Measurements from ENCODE around the gene TRIP12.
A peak's percentile ranks its signal among the peaks of the same experiment; 100 is the strongest.

DNA sequence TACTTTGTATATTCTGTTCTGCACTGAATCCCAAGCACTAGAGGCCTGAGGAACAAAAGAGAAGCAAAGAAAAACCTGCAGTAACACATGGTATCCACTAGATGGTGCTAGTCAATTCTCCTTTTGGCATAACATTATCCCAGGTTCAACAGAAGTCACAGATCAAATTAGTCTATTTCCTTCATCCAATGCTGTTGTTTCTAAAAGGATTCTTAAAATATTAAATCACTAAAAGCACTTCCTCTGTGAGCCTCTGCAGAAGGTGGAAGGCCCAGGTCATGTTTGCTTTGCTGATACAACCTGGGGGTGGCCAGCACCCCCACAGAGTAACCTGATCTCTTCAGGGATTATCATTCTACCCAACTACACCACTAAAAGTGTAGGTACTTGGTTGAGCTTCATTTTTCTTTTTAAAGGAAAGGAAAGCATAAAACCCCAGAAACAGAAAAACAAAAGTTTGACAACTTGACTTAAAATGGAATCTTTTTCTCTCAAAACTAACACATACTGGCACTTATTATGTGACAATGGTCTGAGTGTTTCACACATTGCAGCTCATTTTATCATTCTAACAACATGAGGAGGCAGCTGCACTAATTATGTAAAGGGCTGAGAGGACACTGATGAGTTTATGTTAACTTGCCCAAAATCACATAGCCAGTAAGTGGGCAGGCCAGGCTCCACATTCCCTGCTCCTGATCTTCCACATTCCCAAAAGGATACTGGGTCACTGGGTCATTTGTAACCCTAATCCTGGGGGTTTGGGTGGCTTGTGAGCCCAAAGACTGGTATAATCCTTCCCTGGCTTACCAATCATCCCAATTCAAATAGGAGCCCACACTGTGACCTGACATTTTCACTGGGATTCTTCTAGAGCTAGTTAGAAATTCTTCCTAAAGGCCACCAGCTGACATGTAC is 140.7 kb downstream of the TRIP12 start:
- TF ChIP-seq CTCF (IDR thresholded peaks at IDR 0.05; ENCODE audit: insufficient read depth, low read length, poor library complexity, severe bottlenecking) (peak; percentile 85), EZH2phosphoT487 (conservative IDR thresholded peaks at IDR 0.05; ENCODE audit: low read length) (no peak)
